Activated CD4-positive, alpha-beta T cell treated with anti-CD3 and anti-CD28 coated beads, Interleukin-2, amount 10 ng/mL, durations not matched to agents 7 days and 5 days (primary cell): ENCODE measurements around the gene RRP1B. TPM values are rescaled to one million over a fixed set of nuclear protein-coding genes. Genes with fewer than 3 reads are reported as not detected.

Source experiments
- CTCF ChIA-PET: fragments of 350-600 bp; sonication (Branson Sonifier 250); formaldehyde crosslinking; loops from one replicate; lab custom pipeline; 2021; ENCODE audit warnings: antibody characterized with exemption; lab: Charles Lee
- POLR2A ChIA-PET: fragments of 350-600 bp; sonication (Branson Sonifier 250); formaldehyde crosslinking; loops from one replicate; lab custom pipeline; 2021; ENCODE audit warnings: antibody characterized with exemption; lab: Charles Lee
- DNase-seq: peaks from one replicate; pipeline ENCODE4 v3.0.0-alpha.2; 2020
- H3K27ac Mint-ChIP-seq: one replicate; pipeline ENCODE4 v1.8.0; 2021; ENCODE audit warnings: mild to moderate bottlenecking, moderate library complexity, mixed read lengths
- H3K27me3 Mint-ChIP-seq: one replicate; pipeline ENCODE4 v1.8.0; 2021; ENCODE audit warnings: mixed read lengths
- H3K36me3 Mint-ChIP-seq: one replicate; pipeline ENCODE4 v1.8.0; 2021; ENCODE audit warnings: low read depth, mixed read lengths
- H3K4me1 Mint-ChIP-seq: one replicate; pipeline ENCODE4 v1.8.0; 2021; ENCODE audit warnings: mixed read lengths
- H3K4me3 Mint-ChIP-seq: one replicate; pipeline ENCODE4 v1.8.0; 2021; ENCODE audit warnings: mild to moderate bottlenecking, moderate library complexity, mixed read lengths
- H3K9me3 Mint-ChIP-seq: one replicate; pipeline ENCODE4 v1.8.0; 2021; ENCODE audit warnings: mixed read lengths
- total RNA-seq, 2 experiments: library from RNA; stranded (reverse); gene quantifications; one replicate each; pipeline ENCODE4 v1.2.3, GENCODE V29; 2021

The RRP1B gene
- total RNA-seq, 2 experiments from 2014 or later = 47.7 to 48.1 TPM

DNA sequence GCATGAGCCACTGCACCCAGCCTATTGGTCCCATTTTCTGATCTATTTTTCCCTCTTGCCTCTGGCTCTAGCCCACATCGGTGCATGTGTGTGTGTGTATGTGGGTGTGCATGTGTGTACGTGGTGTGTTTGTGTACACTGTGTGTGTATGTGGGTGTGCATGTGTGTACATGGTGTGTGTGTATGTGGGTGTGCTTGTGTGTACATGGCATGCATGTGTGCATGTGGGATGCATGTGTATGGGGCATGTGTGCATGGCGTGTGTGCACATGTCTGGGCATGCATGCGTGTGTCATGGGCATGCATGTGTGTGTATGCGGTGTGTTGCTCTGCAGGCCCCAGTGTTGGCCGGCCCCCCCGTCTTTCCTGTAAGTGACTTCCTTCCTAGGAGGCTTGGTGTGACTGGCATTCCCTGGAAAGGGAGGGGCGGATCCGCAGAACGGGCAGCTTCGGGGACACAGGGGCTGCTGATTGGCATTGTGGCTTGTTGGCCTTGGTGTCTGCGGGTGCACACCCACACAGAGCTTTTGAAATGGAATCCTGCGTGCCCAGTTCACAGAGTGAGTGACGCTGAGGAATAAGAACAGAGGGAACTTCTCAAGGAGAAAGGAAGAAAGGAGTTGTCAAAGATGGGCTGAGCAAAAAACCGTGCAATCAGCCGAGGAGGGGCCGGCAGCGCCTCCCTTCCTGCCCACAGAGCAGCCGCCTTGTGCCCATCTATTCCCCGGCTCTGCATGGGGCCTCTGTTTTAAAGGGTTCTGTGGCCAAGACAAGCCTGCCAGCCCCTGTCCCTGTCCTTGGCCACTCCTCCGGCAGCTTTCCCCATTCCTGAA, 67.5 kb downstream of the RRP1B start:
- Mint-ChIP-seq H3K9me3 (no peaks in the 10 kb centered on the region), H3K27ac (peak overlapping the region; percentile 55), H3K27me3 (no peaks in the 10 kb centered on the region), H3K36me3 (peaks cover 4% of the 10 kb centered on the region), H3K4me1 (peaks cover 60% of the 10 kb centered on the region), H3K4me3 (peak overlapping the region; percentile 67)
- CTCF ChIA-PET = interaction anchor here (1.8 kb wide), 1 partner anchor 248 kb away, joined by 4 read pairs; no protein-coding TSS in a partner anchor
- POLR2A ChIA-PET = no interaction called here
- DNase-seq = no peak

DNA sequence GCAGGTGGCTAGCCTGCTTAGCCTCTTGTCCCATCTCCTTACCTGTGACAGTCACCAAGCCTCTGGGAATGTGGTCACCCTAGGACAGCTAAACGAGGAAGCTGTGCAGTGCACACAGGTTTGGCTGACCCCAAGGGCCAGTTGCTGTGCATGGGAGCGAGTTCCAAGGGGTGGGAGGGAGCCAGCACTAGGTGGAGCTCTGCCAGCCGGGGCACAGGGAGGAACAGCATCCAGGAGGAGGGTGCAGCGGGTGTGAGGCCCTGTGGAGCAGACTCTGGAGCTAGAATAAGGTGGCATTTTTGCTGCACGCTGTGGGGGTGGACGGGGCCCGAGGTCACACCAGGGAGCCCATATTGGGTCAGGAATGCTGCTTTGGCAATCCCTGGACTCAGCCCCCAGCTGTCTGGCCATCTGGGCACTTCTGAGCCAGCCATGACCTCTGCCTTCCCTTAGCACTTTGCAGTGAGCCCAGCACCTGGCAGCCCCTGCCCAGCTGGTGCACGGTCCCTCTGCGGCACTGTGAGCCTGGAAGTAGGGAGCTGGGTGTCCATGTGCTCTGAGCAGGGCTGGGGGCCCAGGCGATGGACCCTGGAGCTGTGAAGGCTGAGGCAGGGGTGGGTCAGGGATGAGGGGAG, 68.3 kb downstream of the RRP1B start:
- peaks cover 61% of the 10 kb centered on the region for H3K4me1 Mint-ChIP-seq
- DNase-seq = no peak
- H3K4me3 Mint-ChIP-seq = peak overlapping the region; percentile 67
- H3K9me3 Mint-ChIP-seq = no peaks in the 10 kb centered on the region
- peak overlapping the region; percentile 81 for H3K27ac Mint-ChIP-seq
- no peaks in the 10 kb centered on the region for H3K27me3 Mint-ChIP-seq
- peaks cover 4% of the 10 kb centered on the region for H3K36me3 Mint-ChIP-seq
- CTCF ChIA-PET = interaction anchor here (0.6 to 1.8 kb wide), 3 partner anchors 11 to 274 kb away, joined by 3 to 4 read pairs (median 4); no protein-coding TSS in a partner anchor
- POLR2A ChIA-PET = no interaction called here

DNA sequence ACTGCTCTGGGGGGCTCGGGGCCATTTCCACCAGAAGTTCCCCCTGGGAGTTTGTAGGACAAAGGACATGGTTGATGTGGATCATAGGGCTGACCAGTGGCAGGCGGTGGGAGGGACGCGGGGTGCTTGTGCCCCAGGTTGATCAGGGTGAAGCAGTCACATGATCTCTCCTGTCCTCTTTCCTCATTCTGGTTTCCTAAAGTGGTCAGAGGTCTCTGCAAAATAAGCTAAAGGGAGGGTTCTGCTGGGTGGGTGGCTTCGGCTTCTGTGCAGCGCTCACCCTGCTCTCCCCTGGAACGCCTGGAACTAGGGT, 68.8 kb downstream of the RRP1B start:
- Mint-ChIP-seq H3K27me3 (no peaks in the 10 kb centered on the region), H3K36me3 (peaks cover 4% of the 10 kb centered on the region), H3K27ac (peak overlapping the region; percentile 81), H3K4me3 (peak overlapping the region; percentile 67), H3K4me1 (peaks cover 63% of the 10 kb centered on the region), H3K9me3 (no peaks in the 10 kb centered on the region)
- DNase-seq = no peak
- ChIA-PET CTCF (interaction anchor here (0.6 to 1.8 kb wide), 5 partner anchors 11 to 274 kb away, joined by 3 to 4 read pairs (median 4); partner anchors contain the start of gene RRP1), POLR2A (interaction anchor here (0.8 kb wide), 1 partner anchor 9 kb away, joined by 4 read pairs; no protein-coding TSS in a partner anchor)

DNA sequence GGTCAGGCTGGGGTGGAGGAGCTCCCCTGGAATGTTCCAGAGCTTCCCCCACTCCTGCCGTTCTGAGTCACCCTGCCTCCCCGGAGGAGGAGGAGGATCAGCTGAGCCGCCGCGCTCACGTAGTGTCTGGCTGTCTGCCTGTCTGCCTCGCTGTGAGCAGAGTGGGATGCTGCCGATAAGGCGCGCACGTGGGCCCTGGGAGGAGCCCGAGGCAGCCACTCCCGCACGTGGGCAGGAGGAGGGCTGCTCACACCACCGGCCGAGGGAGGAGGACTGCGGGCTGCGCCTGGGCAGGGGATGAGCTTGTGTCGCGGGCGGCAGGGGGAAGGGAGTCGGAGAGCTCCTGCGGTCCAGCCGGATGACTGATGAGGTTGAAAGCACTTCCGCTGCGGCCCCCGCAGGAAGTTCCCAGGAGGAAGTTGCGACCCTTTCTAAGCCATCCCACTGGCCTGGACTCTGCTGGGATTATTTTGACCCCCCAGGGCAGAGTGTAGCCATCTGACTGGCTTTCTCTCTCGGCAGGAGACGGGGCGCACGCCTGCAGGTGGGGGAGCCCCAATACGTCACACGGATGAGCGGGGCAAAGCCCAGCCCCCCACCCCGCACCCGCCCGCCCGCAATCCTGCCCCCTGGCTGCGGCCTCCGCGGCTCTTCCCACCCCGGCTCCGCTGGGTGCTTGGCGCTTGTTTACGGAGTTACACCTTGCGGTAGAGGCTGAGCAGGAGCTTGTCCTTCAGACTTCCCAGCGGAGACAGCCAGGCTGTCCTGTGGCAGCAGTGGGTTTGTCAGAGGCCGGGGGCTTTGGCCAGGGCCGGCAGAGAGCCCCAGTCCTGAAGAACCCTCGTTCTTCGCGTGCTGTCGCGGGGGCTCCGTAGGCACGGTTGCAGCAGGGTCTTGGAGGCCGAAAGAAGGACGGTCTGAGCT, 69.4 kb downstream of the RRP1B start:
- Mint-ChIP-seq H3K27ac (peak overlapping the region; percentile 81), H3K27me3 (no peaks in the 10 kb centered on the region), H3K9me3 (no peaks in the 10 kb centered on the region), H3K4me3 (peak overlapping the region; percentile 67), H3K36me3 (peaks cover under 1% of the 10 kb centered on the region), H3K4me1 (peaks cover 69% of the 10 kb centered on the region)
- POLR2A ChIA-PET = interaction anchor here (0.8 kb wide), 1 partner anchor 9 kb away, joined by 4 read pairs; no protein-coding TSS in a partner anchor
- CTCF ChIA-PET = interaction anchor here (0.6 to 1.8 kb wide), 7 partner anchors 12 to 1044 kb away, joined by 3 to 4 read pairs (median 4); partner anchors contain the start of gene RRP1
- peak; percentile 70 for DNase-seq

DNA sequence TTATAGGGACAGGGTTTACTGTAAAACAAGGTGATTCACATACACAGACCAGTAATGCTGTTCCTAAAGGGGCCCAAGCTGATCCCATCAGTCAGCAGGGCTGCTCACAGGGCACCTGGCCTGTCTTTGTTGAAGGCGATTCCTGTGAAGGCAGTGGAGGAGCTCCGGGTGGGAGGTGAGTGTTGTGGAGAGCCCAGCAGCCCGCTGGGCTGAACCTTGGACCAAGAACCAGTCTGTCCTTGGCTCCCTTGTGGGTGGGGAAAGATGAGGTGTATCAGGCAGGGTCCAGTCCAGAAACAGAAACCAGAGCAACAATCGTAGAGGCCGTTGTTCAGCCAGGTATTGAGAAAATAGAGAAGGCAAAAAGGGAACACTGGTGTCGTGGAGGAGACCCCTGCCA, 72.1 kb downstream of the RRP1B start:
- CTCF ChIA-PET = no interaction called here
- DNase-seq = no peak
- Mint-ChIP-seq H3K36me3 (peaks cover 3% of the 10 kb centered on the region), H3K9me3 (no peaks in the 10 kb centered on the region), H3K4me3 (no peak overlapping the region), H3K27me3 (no peaks in the 10 kb centered on the region), H3K4me1 (peaks cover 77% of the 10 kb centered on the region), H3K27ac (peak overlapping the region; percentile 22)
- POLR2A ChIA-PET = no interaction called here

DNA sequence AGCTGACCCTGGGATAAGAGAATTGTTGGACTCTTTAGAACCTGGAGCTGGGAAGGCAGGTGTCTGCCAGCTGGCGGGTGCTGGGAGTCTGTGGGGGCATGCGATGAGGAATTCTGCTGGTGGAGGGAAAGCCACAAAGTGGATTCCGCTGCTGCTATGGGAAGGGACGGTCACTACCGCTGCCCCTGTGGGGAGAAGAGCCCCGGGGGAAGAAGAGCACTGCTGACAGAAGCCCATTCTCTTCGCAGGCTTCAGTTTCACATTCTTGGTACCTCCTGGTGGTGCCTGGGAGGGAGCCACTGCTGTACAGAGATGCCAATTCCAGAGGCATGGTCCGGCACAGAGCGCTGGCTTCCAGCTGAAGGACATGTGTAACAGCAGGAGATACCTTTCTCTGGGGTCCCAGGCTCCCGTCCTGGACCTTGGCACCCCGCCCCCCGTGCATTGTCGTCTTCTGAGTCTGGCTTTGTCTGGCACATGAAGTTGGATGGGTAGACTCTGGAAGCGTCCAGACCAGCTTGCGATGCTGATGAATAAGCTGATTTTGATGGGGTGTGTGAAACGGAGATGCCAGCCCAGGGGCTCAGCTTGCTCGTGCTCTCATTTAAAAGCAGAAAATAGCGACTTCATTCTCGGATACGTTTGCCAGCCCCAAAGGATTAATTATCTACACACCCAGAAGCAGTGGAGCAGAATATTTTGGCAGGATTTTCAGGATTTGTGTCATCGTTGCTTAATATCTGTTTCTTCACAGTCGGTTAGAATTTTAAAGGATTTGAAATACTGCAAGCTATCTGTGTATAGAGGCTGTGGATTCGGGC, 72.7 kb downstream of the RRP1B start:
- H3K4me1 Mint-ChIP-seq = peaks cover 72% of the 10 kb centered on the region
- peaks cover 3% of the 10 kb centered on the region for H3K36me3 Mint-ChIP-seq
- POLR2A ChIA-PET = no interaction called here
- no peaks in the 10 kb centered on the region for H3K9me3 Mint-ChIP-seq
- no peaks in the 10 kb centered on the region for H3K27me3 Mint-ChIP-seq
- no peak for DNase-seq
- H3K27ac Mint-ChIP-seq = peak overlapping the region; percentile 11
- CTCF ChIA-PET = interaction anchor here (0.8 kb wide), 1 partner anchor 261 kb away, joined by 3 read pairs; no protein-coding TSS in a partner anchor
- H3K4me3 Mint-ChIP-seq = no peak overlapping the region

- no peaks in the 10 kb centered on the region for H3K27me3 Mint-ChIP-seq
- peaks cover 63% of the 10 kb centered on the region for H3K4me1 Mint-ChIP-seq
- peak overlapping the region; percentile 20 for H3K4me3 Mint-ChIP-seq
- POLR2A ChIA-PET = no interaction called here
- peaks cover 3% of the 10 kb centered on the region for H3K36me3 Mint-ChIP-seq
- CTCF ChIA-PET = interaction anchor here (1.0 kb wide), 1 partner anchor 20 kb away, joined by 4 read pairs; no protein-coding TSS in a partner anchor
- DNase-seq = no peak
- no peaks in the 10 kb centered on the region for H3K9me3 Mint-ChIP-seq
- H3K27ac Mint-ChIP-seq = peak overlapping the region; percentile 72
Observed at GRCh38 chr21:43733060-43733459, 73.7 kb downstream of the RRP1B start.

GRCh38 chr21:43733529-43734071, 74.2 kb downstream of the RRP1B start:
- Mint-ChIP-seq H3K36me3 (peaks cover 3% of the 10 kb centered on the region), H3K9me3 (no peaks in the 10 kb centered on the region), H3K27ac (peak overlapping the region; percentile 81), H3K27me3 (no peaks in the 10 kb centered on the region), H3K4me3 (peak overlapping the region; percentile 23), H3K4me1 (peaks cover 57% of the 10 kb centered on the region)
- ChIA-PET POLR2A (no interaction called here), CTCF (interaction anchor here (1.0 kb wide), 1 partner anchor 20 kb away, joined by 4 read pairs; no protein-coding TSS in a partner anchor)
- DNase-seq = no peak

DNA sequence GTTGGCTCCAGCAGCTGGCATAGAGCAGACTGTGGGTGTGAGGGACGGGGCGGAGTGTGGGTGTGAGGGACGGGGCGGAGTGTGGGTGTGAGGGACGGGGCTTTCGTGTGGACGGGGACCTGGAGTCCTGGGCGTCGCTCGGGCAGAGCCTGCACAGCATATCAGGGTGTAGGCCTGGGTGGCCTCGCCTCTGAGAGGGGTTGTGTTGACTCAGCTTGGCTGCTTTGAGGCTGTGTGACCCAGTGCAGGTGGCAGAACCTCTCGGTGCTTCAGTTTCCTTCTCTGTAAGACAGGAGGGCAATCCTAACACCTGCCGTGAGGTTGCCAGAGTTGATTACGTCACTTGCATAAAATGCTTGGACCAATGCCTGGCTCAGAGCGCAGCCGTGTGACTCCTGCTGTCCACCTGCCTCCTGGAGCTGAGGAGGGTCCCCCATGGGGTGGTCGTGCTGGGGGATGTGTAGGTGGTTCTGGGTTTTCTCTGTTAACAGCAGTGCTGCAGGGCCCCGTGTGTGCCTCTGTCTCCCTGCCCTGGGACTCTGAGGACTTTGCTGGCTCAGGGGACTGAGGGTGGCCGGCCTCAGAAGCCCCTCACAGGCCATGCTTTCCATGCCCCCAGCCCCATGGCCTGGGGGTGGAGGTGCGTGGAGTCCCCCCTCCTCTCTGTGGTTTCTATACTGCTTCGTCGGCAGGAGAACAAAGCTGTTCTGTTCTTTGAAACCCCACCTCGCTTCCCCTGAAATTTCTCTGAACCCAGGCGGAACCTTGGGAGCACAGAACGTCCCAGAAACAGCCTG, 75.0 kb downstream of the RRP1B start:
- no peaks in the 10 kb centered on the region for H3K9me3 Mint-ChIP-seq
- peak overlapping the region; percentile 23 for H3K4me3 Mint-ChIP-seq
- no peaks in the 10 kb centered on the region for H3K27me3 Mint-ChIP-seq
- H3K27ac Mint-ChIP-seq = peak overlapping the region; percentile 46
- peaks cover 52% of the 10 kb centered on the region for H3K4me1 Mint-ChIP-seq
- POLR2A ChIA-PET = no interaction called here
- DNase-seq = no peak
- CTCF ChIA-PET = interaction anchor here (1.4 kb wide), 1 partner anchor 12 kb away, joined by 3 read pairs; no protein-coding TSS in a partner anchor
- H3K36me3 Mint-ChIP-seq = peaks cover 3% of the 10 kb centered on the region

GRCh38 chr21:43734928-43735229, 75.5 kb downstream of the RRP1B start:
- Mint-ChIP-seq H3K4me3 (no peak overlapping the region), H3K4me1 (peaks cover 46% of the 10 kb centered on the region), H3K27me3 (no peaks in the 10 kb centered on the region), H3K9me3 (no peaks in the 10 kb centered on the region), H3K36me3 (peaks cover 3% of the 10 kb centered on the region), H3K27ac (no peak overlapping the region)
- ChIA-PET CTCF (interaction anchor here (1.4 kb wide), 1 partner anchor 13 kb away, joined by 3 read pairs; no protein-coding TSS in a partner anchor), POLR2A (no interaction called here)
- DNase-seq = no peak
